ENCODE measurements around the gene CNNM3.
"Not testable (repeated sequence)": the region's sequence is repeated elsewhere in the genome, so short reads cannot be mapped to it uniquely, and the experiment has no call there.

CNNM3 gene

GRCh38 chr2:96799623-96799935 lies 16.5 kb upstream of the CNNM3 start:
- DNase-seq (ENCODE audit: low spot score), result no peak

- peak; percentile 2 for DNase-seq (ENCODE audit: low spot score)
Measured at GRCh38 chr2:96800061-96801004, 15.7 kb upstream of the CNNM3 start.

GRCh38 chr2:96801005-96801785 lies 14.9 kb upstream of the CNNM3 start:
- DNase-seq (ENCODE audit: low spot score), result peak; percentile 83

GRCh38 chr2:96801786-96802595 lies 14.1 kb upstream of the CNNM3 start:
- DNase-seq (ENCODE audit: low spot score), result peak; percentile 9

GRCh38 chr2:96802721-96803120 lies 13.3 kb upstream of the CNNM3 start:
- peak; percentile 6 for DNase-seq (ENCODE audit: low spot score)

GRCh38 chr2:96804986-96805385 lies 11.1 kb upstream of the CNNM3 start:
- no peak for DNase-seq (ENCODE audit: low spot score)

- not testable (repeated sequence) for DNase-seq (ENCODE audit: low spot score)
Measured at GRCh38 chr2:96805946-96806345, 10.1 kb upstream of the CNNM3 start.

GRCh38 chr2:96806468-96807126 lies 9.5 kb upstream of the CNNM3 start:
- DNase-seq (ENCODE audit: low spot score), result no peak

GRCh38 chr2:96807127-96807471 lies 9.0 kb upstream of the CNNM3 start:
- no peak for DNase-seq (ENCODE audit: low spot score)

GRCh38 chr2:96808176-96808837 lies 7.8 kb upstream of the CNNM3 start:
- no peak for DNase-seq (ENCODE audit: low spot score)

- no peak for DNase-seq (ENCODE audit: low spot score)
Measured at GRCh38 chr2:96809216-96809882, 6.7 kb upstream of the CNNM3 start.

- no peak for DNase-seq (ENCODE audit: low spot score)
Measured at GRCh38 chr2:96809951-96810782, 5.9 kb upstream of the CNNM3 start.

- DNase-seq (ENCODE audit: low spot score), result no peak
Measured at GRCh38 chr2:96810783-96811192, 5.3 kb upstream of the CNNM3 start.

GRCh38 chr2:96811917-96812316 lies 4.2 kb upstream of the CNNM3 start:
- no peak for DNase-seq (ENCODE audit: low spot score)

GRCh38 chr2:96813656-96814055 lies 2.4 kb upstream of the CNNM3 start:
- DNase-seq (ENCODE audit: low spot score), result no peak

- DNase-seq (ENCODE audit: low spot score), result peak; percentile 81
Measured at GRCh38 chr2:96815326-96816126, 542 bp upstream of the CNNM3 start.

- no peak for DNase-seq (ENCODE audit: low spot score)
Measured at GRCh38 chr2:96816836-96817702, 1.0 kb downstream of the CNNM3 start.

GRCh38 chr2:96817882-96818281 lies 1.8 kb downstream of the CNNM3 start:
- no peak for DNase-seq (ENCODE audit: low spot score)

Measured in HuH-7.5 (cell line).